Activated CD4-positive, alpha-beta T cell treated with anti-CD3 and anti-CD28 coated beads, Interleukin-2, amount 10 ng/mL, durations not matched to agents 7 days and 5 days (primary cell): Measurements from ENCODE around the gene ZNF862. TPM values are rescaled to one million over a fixed set of nuclear protein-coding genes. Genes with fewer than 3 reads are reported as not detected.

Source experiments
- CTCF ChIA-PET: fragments of 350-600 bp; sonication (Branson Sonifier 250); formaldehyde crosslinking; loops from one replicate; lab custom pipeline; 2021; ENCODE audit warnings: antibody characterized with exemption; lab: Charles Lee
- POLR2A ChIA-PET: fragments of 350-600 bp; sonication (Branson Sonifier 250); formaldehyde crosslinking; loops from one replicate; lab custom pipeline; 2021; ENCODE audit warnings: antibody characterized with exemption; lab: Charles Lee
- DNase-seq: peaks from one replicate; pipeline ENCODE4 v3.0.0-alpha.2; 2020
- H3K27ac Mint-ChIP-seq: one replicate; pipeline ENCODE4 v1.8.0; 2021; ENCODE audit warnings: mild to moderate bottlenecking, moderate library complexity, mixed read lengths
- H3K27me3 Mint-ChIP-seq: one replicate; pipeline ENCODE4 v1.8.0; 2021; ENCODE audit warnings: mixed read lengths
- H3K36me3 Mint-ChIP-seq: one replicate; pipeline ENCODE4 v1.8.0; 2021; ENCODE audit warnings: low read depth, mixed read lengths
- H3K4me1 Mint-ChIP-seq: one replicate; pipeline ENCODE4 v1.8.0; 2021; ENCODE audit warnings: mixed read lengths
- H3K4me3 Mint-ChIP-seq: one replicate; pipeline ENCODE4 v1.8.0; 2021; ENCODE audit warnings: mild to moderate bottlenecking, moderate library complexity, mixed read lengths
- H3K9me3 Mint-ChIP-seq: one replicate; pipeline ENCODE4 v1.8.0; 2021; ENCODE audit warnings: mixed read lengths
- total RNA-seq, 2 experiments: library from RNA; stranded (reverse); gene quantifications; one replicate each; pipeline ENCODE4 v1.2.3, GENCODE V29; 2021

The ZNF862 gene
- total RNA-seq, 2 experiments from 2014 or later: 31.3 to 35.8 TPM

DNA sequence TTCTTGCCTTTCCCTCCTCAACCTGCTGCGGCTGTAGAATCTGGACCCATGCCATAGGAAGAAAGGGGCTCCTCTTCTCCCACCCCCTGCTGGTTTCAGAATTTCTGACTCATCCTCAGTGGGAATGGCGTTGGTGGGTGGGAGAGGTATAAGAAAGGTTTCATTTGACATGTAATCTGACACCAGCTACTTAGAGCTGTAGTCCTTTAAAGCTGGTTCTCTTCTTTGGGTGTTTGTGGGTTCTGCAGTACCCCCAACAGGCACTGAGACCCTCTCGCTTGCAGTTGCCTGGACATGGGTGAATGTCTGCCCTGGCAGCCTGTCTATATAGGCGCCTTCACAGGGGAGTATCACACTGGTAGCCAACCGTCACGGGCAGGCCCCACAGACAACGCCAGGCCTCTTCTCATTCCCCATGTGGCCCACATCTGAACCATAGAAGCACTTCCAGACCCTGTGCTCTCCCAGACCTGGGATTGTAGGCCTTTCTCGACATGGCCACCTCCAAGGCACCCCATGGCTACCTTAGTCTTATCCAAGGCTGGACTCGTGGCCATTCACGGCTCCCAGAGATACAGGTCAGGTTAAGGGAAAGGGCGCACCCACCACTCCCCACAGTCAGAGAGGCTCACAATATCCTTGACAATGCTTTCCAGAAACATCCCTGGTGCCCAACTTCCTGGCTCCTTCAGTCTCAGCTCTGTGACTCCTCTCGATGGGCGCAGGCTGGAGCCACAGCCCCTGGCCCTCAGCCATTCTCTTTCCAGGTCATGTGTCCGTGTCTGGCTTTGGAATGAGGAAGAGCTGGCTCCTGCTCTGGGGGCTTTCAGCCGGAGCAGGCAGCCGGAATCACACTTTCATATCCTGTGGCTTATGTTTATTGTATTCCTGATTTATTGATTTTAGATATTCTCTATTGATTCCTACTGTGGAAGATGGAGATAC, 17.5 kb downstream of the ZNF862 start:
- H3K4me1 Mint-ChIP-seq: peaks cover 42% of the 10 kb centered on the region
- H3K9me3 Mint-ChIP-seq: no peaks in the 10 kb centered on the region
- POLR2A ChIA-PET: no interaction called here
- H3K36me3 Mint-ChIP-seq: peaks cover 35% of the 10 kb centered on the region
- CTCF ChIA-PET: interaction anchor here (0.9 to 1.5 kb wide), 4 partner anchors 11 to 16 kb away, joined by 3 to 6 read pairs (median 4); no protein-coding TSS in a partner anchor
- no peak overlapping the region for H3K4me3 Mint-ChIP-seq
- H3K27ac Mint-ChIP-seq: no peak overlapping the region
- DNase-seq: no peak
- no peaks in the 10 kb centered on the region for H3K27me3 Mint-ChIP-seq

DNA sequence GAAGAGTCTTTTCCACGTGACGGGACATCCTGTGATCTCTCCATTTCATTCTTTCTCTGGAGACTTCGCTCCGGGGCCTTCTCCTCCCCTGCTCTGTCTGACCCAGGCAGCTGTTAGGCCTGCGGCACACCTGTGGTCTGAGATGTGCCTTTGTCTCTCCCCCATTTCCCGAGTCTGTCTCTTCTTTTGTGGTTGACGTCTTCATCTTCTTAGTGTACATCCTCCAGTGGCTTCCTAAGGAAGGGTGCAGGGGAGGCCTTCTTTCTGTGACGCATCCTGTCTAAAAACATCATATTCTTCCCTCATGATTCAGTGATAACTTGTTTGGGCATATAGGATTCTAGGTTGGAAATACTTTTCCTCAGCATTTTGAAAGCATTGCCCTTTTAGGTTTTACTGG, 18.4 kb downstream of the ZNF862 start:
- peaks cover 39% of the 10 kb centered on the region for H3K36me3 Mint-ChIP-seq
- H3K9me3 Mint-ChIP-seq: no peaks in the 10 kb centered on the region
- H3K4me3 Mint-ChIP-seq: no peak overlapping the region
- ChIA-PET POLR2A (no interaction called here), CTCF (interaction anchor here (1.3 kb wide), 1 partner anchor 15 kb away, joined by 3 read pairs; no protein-coding TSS in a partner anchor)
- no peaks in the 10 kb centered on the region for H3K27me3 Mint-ChIP-seq
- peak; percentile 41 for DNase-seq
- H3K4me1 Mint-ChIP-seq: peaks cover 42% of the 10 kb centered on the region
- H3K27ac Mint-ChIP-seq: peak overlapping the region; percentile 71

DNA sequence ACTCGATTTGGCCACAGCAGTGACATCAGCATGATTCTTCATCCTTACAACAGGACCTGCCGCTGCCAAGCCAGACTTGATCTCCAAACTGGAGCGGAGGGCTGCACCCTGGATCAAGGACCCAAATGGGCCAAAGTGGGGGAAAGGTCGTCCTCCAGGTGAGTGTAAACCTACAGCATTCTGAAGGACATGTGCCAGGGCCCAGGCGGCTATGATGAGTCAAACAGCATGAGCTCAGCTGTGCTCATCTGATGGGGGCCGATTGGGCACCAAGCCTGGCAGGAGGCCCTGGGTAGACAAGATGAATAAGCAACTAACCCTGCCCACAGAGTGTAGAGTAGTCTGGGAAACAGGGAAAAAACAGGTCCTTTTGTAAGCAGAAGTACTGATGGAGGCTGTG, 21.2 kb downstream of the ZNF862 start:
- CTCF ChIA-PET: interaction anchor here (1.5 kb wide), 1 partner anchor 8 kb away, joined by 4 read pairs; no protein-coding TSS in a partner anchor
- POLR2A ChIA-PET: no interaction called here
- no peak for DNase-seq
- H3K4me1 Mint-ChIP-seq: peaks cover 56% of the 10 kb centered on the region
- no peaks in the 10 kb centered on the region for H3K9me3 Mint-ChIP-seq
- no peak overlapping the region for H3K4me3 Mint-ChIP-seq
- H3K27me3 Mint-ChIP-seq: no peaks in the 10 kb centered on the region
- H3K27ac Mint-ChIP-seq: no peak overlapping the region
- H3K36me3 Mint-ChIP-seq: peaks cover 45% of the 10 kb centered on the region

- Mint-ChIP-seq H3K4me1 (peaks cover 56% of the 10 kb centered on the region), H3K36me3 (peaks cover 46% of the 10 kb centered on the region), H3K27me3 (no peaks in the 10 kb centered on the region), H3K27ac (no peak overlapping the region), H3K9me3 (no peaks in the 10 kb centered on the region), H3K4me3 (no peak overlapping the region)
- no peak for DNase-seq
- ChIA-PET CTCF (interaction anchor here (1.5 kb wide), 1 partner anchor 8 kb away, joined by 4 read pairs; no protein-coding TSS in a partner anchor), POLR2A (no interaction called here)
Observed at GRCh38 chr7:149859876-149860275, 21.7 kb downstream of the ZNF862 start.

- no peak overlapping the region for H3K4me3 Mint-ChIP-seq
- CTCF ChIA-PET: interaction anchor here (0.6 to 3.9 kb wide), 5 partner anchors 10 to 187 kb away, joined by 3 to 22 read pairs (median 4); no protein-coding TSS in a partner anchor
- H3K9me3 Mint-ChIP-seq: no peaks in the 10 kb centered on the region
- no peak for DNase-seq
- no peaks in the 10 kb centered on the region for H3K27me3 Mint-ChIP-seq
- H3K36me3 Mint-ChIP-seq: peaks cover 49% of the 10 kb centered on the region
- peaks cover 56% of the 10 kb centered on the region for H3K4me1 Mint-ChIP-seq
- POLR2A ChIA-PET: no interaction called here
- peak overlapping the region; percentile 25 for H3K27ac Mint-ChIP-seq
Observed at GRCh38 chr7:149860821-149861727, 22.9 kb downstream of the ZNF862 start.

GRCh38 chr7:149861728-149862045, 23.5 kb downstream of the ZNF862 start:
- Mint-ChIP-seq H3K36me3 (peaks cover 43% of the 10 kb centered on the region), H3K27ac (peak overlapping the region; percentile 25), H3K27me3 (no peaks in the 10 kb centered on the region), H3K9me3 (no peaks in the 10 kb centered on the region), H3K4me1 (peaks cover 56% of the 10 kb centered on the region), H3K4me3 (no peak overlapping the region)
- ChIA-PET POLR2A (no interaction called here), CTCF (interaction anchor here (1.0 to 3.9 kb wide), 4 partner anchors 9 to 31 kb away, joined by 3 to 22 read pairs (median 6); no protein-coding TSS in a partner anchor)
- no peak for DNase-seq

GRCh38 chr7:149862156-149862555, 24.0 kb downstream of the ZNF862 start:
- Mint-ChIP-seq H3K4me1 (peaks cover 56% of the 10 kb centered on the region), H3K36me3 (peaks cover 47% of the 10 kb centered on the region), H3K27me3 (no peaks in the 10 kb centered on the region), H3K9me3 (no peaks in the 10 kb centered on the region), H3K4me3 (no peak overlapping the region), H3K27ac (no peak overlapping the region)
- CTCF ChIA-PET: interaction anchor here (1.0 to 3.9 kb wide), 4 partner anchors 9 to 31 kb away, joined by 3 to 22 read pairs (median 6); no protein-coding TSS in a partner anchor
- POLR2A ChIA-PET: no interaction called here
- no peak for DNase-seq

DNA sequence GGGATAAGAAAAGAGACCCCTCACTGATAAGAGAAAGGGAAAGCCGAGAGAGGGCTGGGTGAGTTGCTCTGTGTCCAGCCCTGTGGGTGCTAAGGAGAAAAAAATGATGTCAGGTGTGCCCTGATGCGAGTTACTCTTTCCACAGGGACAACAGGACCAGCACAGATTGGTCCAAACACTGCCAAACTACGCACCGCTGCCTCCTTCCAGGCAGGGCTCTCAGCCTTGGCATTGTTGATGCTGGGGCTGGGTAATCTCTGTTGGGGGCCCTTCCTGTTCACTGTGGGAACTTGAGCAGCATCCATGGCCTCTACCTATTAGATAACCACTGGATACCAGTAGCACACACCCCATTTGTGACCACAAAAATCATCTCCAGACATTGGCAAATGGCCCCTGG, 25.3 kb downstream of the ZNF862 start:
- H3K36me3 Mint-ChIP-seq: peaks cover 53% of the 10 kb centered on the region
- H3K4me1 Mint-ChIP-seq: peaks cover 60% of the 10 kb centered on the region
- H3K27ac Mint-ChIP-seq: peak overlapping the region; percentile 57
- no peak for DNase-seq
- H3K4me3 Mint-ChIP-seq: no peak overlapping the region
- no peaks in the 10 kb centered on the region for H3K9me3 Mint-ChIP-seq
- H3K27me3 Mint-ChIP-seq: no peaks in the 10 kb centered on the region
- ChIA-PET POLR2A (no interaction called here), CTCF (interaction anchor here (3.9 kb wide), 1 partner anchor 14 kb away, joined by 9 read pairs; no protein-coding TSS in a partner anchor)

- H3K9me3 Mint-ChIP-seq: no peaks in the 10 kb centered on the region
Observed at GRCh38 chr7:149864023-149864422, 25.8 kb downstream of the ZNF862 start.

GRCh38 chr7:149864751-149865150, 26.6 kb downstream of the ZNF862 start:
- CTCF ChIA-PET: interaction anchor here (0.8 to 1.4 kb wide), 4 partner anchors 15 to 27 kb away, joined by 3 read pairs; partner anchors contain the start of gene ZNF862
- H3K4me1 Mint-ChIP-seq: peaks cover 73% of the 10 kb centered on the region
- DNase-seq: no peak
- H3K27me3 Mint-ChIP-seq: no peaks in the 10 kb centered on the region
- H3K9me3 Mint-ChIP-seq: no peaks in the 10 kb centered on the region
- POLR2A ChIA-PET: interaction anchor here (0.6 kb wide), 1 partner anchor 877 kb away, joined by 3 read pairs; no protein-coding TSS in a partner anchor
- H3K4me3 Mint-ChIP-seq: no peak overlapping the region
- H3K27ac Mint-ChIP-seq: peak overlapping the region; percentile 98
- peaks cover 50% of the 10 kb centered on the region for H3K36me3 Mint-ChIP-seq

More at GRCh38 chr7:149864023-149864422, 25.8 kb downstream of the ZNF862 start:
- CTCF ChIA-PET: interaction anchor here (3.9 kb wide), 1 partner anchor 14 kb away, joined by 9 read pairs; no protein-coding TSS in a partner anchor
- Mint-ChIP-seq H3K27me3 (no peaks in the 10 kb centered on the region), H3K27ac (peak overlapping the region; percentile 86), H3K4me1 (peaks cover 65% of the 10 kb centered on the region), H3K36me3 (peaks cover 53% of the 10 kb centered on the region), H3K4me3 (no peak overlapping the region)
- POLR2A ChIA-PET: no interaction called here
- DNase-seq: no peak

DNA sequence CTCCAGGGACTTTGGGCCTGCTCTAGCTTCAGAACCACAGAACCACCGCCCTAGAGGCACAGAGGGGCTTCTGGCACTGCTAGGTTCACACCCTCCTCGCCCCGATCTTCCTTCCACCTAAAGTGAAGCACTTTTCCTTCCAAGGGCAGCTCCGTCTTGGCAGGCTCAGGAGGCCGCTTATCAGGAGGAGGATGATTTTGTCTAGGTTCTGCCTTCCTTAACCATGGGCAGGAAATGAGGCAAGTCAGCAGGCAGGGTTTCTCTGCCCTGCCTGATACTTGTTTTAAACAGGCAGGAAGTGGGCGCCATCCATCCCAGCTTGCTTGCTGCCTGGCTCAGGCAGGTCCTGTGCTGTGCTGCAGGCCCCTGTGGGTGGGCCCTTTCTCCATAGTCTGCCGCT, 27.3 kb downstream of the ZNF862 start:
- H3K27me3 Mint-ChIP-seq: no peaks in the 10 kb centered on the region
- peaks cover 80% of the 10 kb centered on the region for H3K4me1 Mint-ChIP-seq
- no peaks in the 10 kb centered on the region for H3K9me3 Mint-ChIP-seq
- H3K27ac Mint-ChIP-seq: peak overlapping the region; percentile 98
- peak overlapping the region; percentile 54 for H3K4me3 Mint-ChIP-seq
- DNase-seq: peak; percentile 81
- POLR2A ChIA-PET: interaction anchor here (0.6 kb wide), 1 partner anchor 876 kb away, joined by 3 read pairs; no protein-coding TSS in a partner anchor
- peaks cover 44% of the 10 kb centered on the region for H3K36me3 Mint-ChIP-seq
- CTCF ChIA-PET: interaction anchor here (0.8 to 1.4 kb wide), 5 partner anchors 10 to 27 kb away, joined by 3 read pairs; partner anchors contain the start of gene ZNF862
